ENCODE results near the gene ANKMY1. TPM values are rescaled to one million over a fixed set of nuclear protein-coding genes. Genes with fewer than 3 reads are reported as not detected.
A peak's percentile ranks its signal among the peaks of the same experiment; 100 is the strongest.

ANKMY1 gene
- total RNA-seq, 1 experiment from 2014 or later, result 28.3 TPM

GRCh38 chr2:240560480-240561324 lies 2.9 kb upstream of the ANKMY1 start:
- POLR2A ChIA-PET, result interaction anchor here (1.4 to 1.5 kb wide), 3 partner anchors 20 to 66 kb away, joined by 5 to 8 read pairs (median 7); partner anchors contain the start of gene CAPN10
- CTCF ChIA-PET, result interaction anchor here (1.1 to 2.0 kb wide), 4 partner anchors 19 to 280 kb away, joined by 3 to 11 read pairs (median 4); partner anchors contain the start of gene CAPN10
- no peaks in the 10 kb centered on the region for H3K9me3 ChIP-seq (ENCODE audit: control insufficient read depth in 1 of 2, insufficient read depth in 1 of 2, low read depth in 1 of 2, low read length in 2 of 2)
- no peaks in the 10 kb centered on the region for H3K27me3 ChIP-seq (ENCODE audit: insufficient read depth, low read length)
- DNase-seq (ENCODE audit: low read depth, low spot score), result peak; percentile 95
- H3K9ac ChIP-seq (ENCODE audit: low read length), result peak overlapping the region; percentile 94
- no TSS peak for BruUV-seq (replicated peaks)
- ATAC-seq, result peak; percentile 73
- no peak for TF ChIP-seq CEBPB (IDR thresholded peaks at IDR 0.05; ENCODE audit: low read depth)
- TF ChIP-seq, protein P1, sequence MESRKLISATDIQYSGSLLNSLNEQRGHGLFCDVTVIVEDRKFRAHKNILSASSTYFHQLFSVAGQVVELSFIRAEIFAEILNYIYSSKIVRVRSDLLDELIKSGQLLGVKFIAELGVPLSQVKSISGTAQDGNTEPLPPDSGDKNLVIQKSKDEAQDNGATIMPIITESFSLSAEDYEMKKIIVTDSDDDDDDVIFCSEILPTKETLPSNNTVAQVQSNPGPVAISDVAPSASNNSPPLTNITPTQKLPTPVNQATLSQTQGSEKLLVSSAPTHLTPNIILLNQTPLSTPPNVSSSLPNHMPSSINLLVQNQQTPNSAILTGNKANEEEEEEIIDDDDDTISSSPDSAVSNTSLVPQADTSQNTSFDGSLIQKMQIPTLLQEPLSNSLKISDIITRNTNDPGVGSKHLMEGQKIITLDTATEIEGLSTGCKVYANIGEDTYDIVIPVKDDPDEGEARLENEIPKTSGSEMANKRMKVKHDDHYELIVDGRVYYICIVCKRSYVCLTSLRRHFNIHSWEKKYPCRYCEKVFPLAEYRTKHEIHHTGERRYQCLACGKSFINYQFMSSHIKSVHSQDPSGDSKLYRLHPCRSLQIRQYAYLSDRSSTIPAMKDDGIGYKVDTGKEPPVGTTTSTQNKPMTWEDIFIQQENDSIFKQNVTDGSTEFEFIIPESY (IDR thresholded peaks at IDR 0.05; ENCODE audit: extremely low read depth, insufficient replicate concordance, low read length), result no peak
- peak; percentile 63 for TF ChIP-seq POLR2A (IDR thresholded peaks at IDR 0.05; ENCODE audit: borderline replicate concordance, extremely low read depth, insufficient read depth, insufficient read length)
- TF ChIP-seq POLR2AphosphoS5 (IDR thresholded peaks at IDR 0.05; ENCODE audit: low read depth, low read length), result peak; percentile 95
- TF ChIP-seq REST (IDR thresholded peaks at IDR 0.05; ENCODE audit: low read depth), result no peak
- TF ChIP-seq FOSL1 (IDR thresholded peaks at IDR 0.05; ENCODE audit: low read depth), result no peak
- TF ChIP-seq, protein P2, sequence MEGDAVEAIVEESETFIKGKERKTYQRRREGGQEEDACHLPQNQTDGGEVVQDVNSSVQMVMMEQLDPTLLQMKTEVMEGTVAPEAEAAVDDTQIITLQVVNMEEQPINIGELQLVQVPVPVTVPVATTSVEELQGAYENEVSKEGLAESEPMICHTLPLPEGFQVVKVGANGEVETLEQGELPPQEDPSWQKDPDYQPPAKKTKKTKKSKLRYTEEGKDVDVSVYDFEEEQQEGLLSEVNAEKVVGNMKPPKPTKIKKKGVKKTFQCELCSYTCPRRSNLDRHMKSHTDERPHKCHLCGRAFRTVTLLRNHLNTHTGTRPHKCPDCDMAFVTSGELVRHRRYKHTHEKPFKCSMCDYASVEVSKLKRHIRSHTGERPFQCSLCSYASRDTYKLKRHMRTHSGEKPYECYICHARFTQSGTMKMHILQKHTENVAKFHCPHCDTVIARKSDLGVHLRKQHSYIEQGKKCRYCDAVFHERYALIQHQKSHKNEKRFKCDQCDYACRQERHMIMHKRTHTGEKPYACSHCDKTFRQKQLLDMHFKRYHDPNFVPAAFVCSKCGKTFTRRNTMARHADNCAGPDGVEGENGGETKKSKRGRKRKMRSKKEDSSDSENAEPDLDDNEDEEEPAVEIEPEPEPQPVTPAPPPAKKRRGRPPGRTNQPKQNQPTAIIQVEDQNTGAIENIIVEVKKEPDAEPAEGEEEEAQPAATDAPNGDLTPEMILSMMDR (IDR thresholded peaks at IDR 0.05 in 2 of 3, conservative IDR thresholded peaks at IDR 0.05 in 1 of 3; ENCODE audit: borderline replicate concordance in 1 of 3, insufficient read depth in 1 of 3, low read depth in 2 of 3, low read length in 2 of 3), result 0 out of 6 replicates have a peak, but pooled peaks of 1 of the 3 experiments have one; percentile 19
- peak; percentile 78 for TF ChIP-seq ZFX (IDR thresholded peaks at IDR 0.05)
- peak; percentile 45 for TF ChIP-seq YY1 (IDR thresholded peaks at IDR 0.05; ENCODE audit: extremely low read depth, insufficient replicate concordance, low read depth, low read length)
- no peak for TF ChIP-seq RAD21 (IDR thresholded peaks at IDR 0.05; ENCODE audit: low read depth)
- TF ChIP-seq EZH2 (IDR thresholded peaks at IDR 0.05), result no peak
- TF ChIP-seq SP1 (IDR thresholded peaks at IDR 0.05; ENCODE audit: low read depth), result no peak
- TF ChIP-seq ZNF274 (IDR thresholded peaks at IDR 0.05; ENCODE audit: low read depth, low read length), result no peak
- TF ChIP-seq CBX3 (IDR thresholded peaks at IDR 0.05; ENCODE audit: low read depth), result no peak
- RAD21 ChIA-PET (ENCODE audit: low non-redundant PET in 1 of 2, low total read pairs in 2 of 2, uncharacterized antibody in 2 of 2, unreplicated experiment in 2 of 2), result interaction anchor here in 1 of 2 experiments (1.0 kb wide), 1 partner anchor 26 kb away, joined by 4 read pairs; the partner anchor contains the start of gene CAPN10
- H4K20me1 ChIP-seq (ENCODE audit: insufficient read depth), result no peaks in the 10 kb centered on the region
- peaks cover 0 to 7% of the 10 kb centered on the region in 2 experiments; a peak in 1 of 4 replicates for H3K36me3 ChIP-seq (ENCODE audit: control insufficient read depth in 1 of 2, insufficient read depth in 2 of 2, low read length in 2 of 2)
- H3K27ac ChIP-seq (ENCODE audit: low read depth, low read length), result peak overlapping the region; percentile 98
- peaks cover 33 to 53% of the 10 kb centered on the region in 2 experiments for H3K4me1 ChIP-seq (ENCODE audit: control insufficient read depth in 1 of 2, insufficient read depth in 2 of 2, low read length in 2 of 2)
- H3K4me2 ChIP-seq (ENCODE audit: low read length), result peak overlapping the region; percentile 80
- peaks cover 45% of the 10 kb centered on the region for H3K79me2 ChIP-seq (ENCODE audit: insufficient read depth, low read length)
- peak overlapping the region; percentile 67 to 69 for H3K4me3 ChIP-seq (replicated peaks in 1 of 2; ENCODE audit: low read depth in 1 of 2, low read length in 2 of 2)
- intact Hi-C loops (cut with micrococcal nuclease), result loop anchor here (2.0 to 10.0 kb wide), 2 partner anchors 26 to 326 kb away; partner anchors contain the start of gene CAPN10
- no peaks in the 10 kb centered on the region for H3K9me2 ChIP-seq (ENCODE audit: insufficient read depth)
- no peak overlapping the region for H2AFZ ChIP-seq (ENCODE audit: low read depth, low read length, poor library complexity, severe bottlenecking)

Data from HCT116 (cell line).